Nephron progenitor cell (in vitro differentiated cells): Measurements from ENCODE around the gene HOXC13.

Experiments used
- DNase-seq: peaks from one replicate; pipeline ENCODE4 v3.0.0; 2021
- H3K27ac Mint-ChIP-seq: 2 replicates; pipeline ENCODE4 v1.8.0; 2021; ENCODE audit warnings: mild to moderate bottlenecking, moderate library complexity, mixed read lengths
- H3K27me3 Mint-ChIP-seq: 2 replicates; pipeline ENCODE4 v1.8.0; 2021; ENCODE audit warnings: mild to moderate bottlenecking, low read depth, mixed read lengths; ENCODE audit not compliant: poor library complexity
- H3K36me3 Mint-ChIP-seq: 2 replicates; pipeline ENCODE4 v1.8.0; 2021; ENCODE audit warnings: low read depth, mixed read lengths
- H3K4me1 Mint-ChIP-seq: 2 replicates; pipeline ENCODE4 v1.8.0; 2021; ENCODE audit warnings: mixed read lengths
- H3K4me3 Mint-ChIP-seq: 2 replicates; pipeline ENCODE4 v1.8.0; 2021; ENCODE audit warnings: mild to moderate bottlenecking, moderate library complexity, mixed read lengths
- H3K9me3 Mint-ChIP-seq: 2 replicates; pipeline ENCODE4 v1.8.0; 2021; ENCODE audit warnings: mild to moderate bottlenecking, moderate library complexity, mixed read lengths
- CTCF ChIP-seq: fragments of 200-600 bp; sonication (generic); IDR thresholded peaks from 2 replicates; pipeline ENCODE4 v1.5.0; 2021; ENCODE audit warnings: antibody characterized with exemption

HOXC13 gene

DNA sequence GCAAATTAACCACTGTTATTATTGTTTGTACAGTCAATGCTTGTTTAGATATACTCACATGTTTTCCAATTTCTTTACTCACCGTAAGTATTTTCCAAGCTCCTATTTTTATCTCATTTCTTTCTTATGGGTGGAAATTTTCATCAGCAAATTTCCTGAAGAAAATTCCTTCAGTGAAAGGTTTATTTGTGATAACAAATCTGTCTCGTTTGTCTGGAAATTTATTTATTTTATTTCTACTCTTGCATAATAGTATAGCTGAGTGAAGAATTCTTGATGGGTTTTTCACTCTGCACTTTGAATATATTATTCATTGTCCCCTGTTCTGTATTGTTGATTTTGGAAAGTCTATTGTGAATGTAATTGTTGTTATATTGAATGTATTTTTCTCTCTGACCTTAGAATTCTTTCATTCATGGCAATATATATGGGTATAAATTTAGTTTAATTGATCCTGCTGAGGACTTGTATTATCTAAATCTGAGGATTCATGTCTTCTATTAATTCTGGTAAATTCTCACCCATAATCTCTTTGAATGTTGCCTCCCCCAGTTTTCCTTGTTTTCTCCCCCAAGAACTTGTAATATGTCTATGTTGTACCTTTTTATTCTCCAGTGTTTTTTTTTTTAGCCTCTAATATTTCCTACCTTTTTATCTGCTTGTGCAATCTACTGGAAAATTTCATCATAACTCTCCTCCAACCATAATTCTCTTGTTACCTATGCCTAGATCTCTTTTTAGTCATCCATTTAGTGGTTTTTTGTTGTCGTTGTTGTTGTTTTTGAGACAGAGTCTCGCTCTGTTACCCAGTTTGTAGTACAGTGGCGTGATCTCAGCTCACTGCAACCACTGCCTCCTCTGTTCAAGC is 21.6 kb upstream of the HOXC13 start:
- no peak overlapping the region for H3K27ac Mint-ChIP-seq
- no peak overlapping the region for H3K4me3 Mint-ChIP-seq
- no peaks in the 10 kb centered on the region for H3K36me3 Mint-ChIP-seq
- peaks cover 99% of the 10 kb centered on the region for H3K27me3 Mint-ChIP-seq
- no peaks in the 10 kb centered on the region for H3K9me3 Mint-ChIP-seq
- no peak for DNase-seq
- no peak for TF ChIP-seq CTCF
- no peaks in the 10 kb centered on the region for H3K4me1 Mint-ChIP-seq

GRCh38 chr12:53924521-53925405 is 13.9 kb upstream of the HOXC13 start:
- no peaks in the 10 kb centered on the region for H3K36me3 Mint-ChIP-seq
- no peaks in the 10 kb centered on the region for H3K4me1 Mint-ChIP-seq
- no peak overlapping the region for H3K4me3 Mint-ChIP-seq
- peaks cover 14% of the 10 kb centered on the region for H3K9me3 Mint-ChIP-seq
- no peak overlapping the region for H3K27ac Mint-ChIP-seq
- no peak for DNase-seq
- H3K27me3 Mint-ChIP-seq, result peaks cover 99% of the 10 kb centered on the region
- no peak for TF ChIP-seq CTCF

DNA sequence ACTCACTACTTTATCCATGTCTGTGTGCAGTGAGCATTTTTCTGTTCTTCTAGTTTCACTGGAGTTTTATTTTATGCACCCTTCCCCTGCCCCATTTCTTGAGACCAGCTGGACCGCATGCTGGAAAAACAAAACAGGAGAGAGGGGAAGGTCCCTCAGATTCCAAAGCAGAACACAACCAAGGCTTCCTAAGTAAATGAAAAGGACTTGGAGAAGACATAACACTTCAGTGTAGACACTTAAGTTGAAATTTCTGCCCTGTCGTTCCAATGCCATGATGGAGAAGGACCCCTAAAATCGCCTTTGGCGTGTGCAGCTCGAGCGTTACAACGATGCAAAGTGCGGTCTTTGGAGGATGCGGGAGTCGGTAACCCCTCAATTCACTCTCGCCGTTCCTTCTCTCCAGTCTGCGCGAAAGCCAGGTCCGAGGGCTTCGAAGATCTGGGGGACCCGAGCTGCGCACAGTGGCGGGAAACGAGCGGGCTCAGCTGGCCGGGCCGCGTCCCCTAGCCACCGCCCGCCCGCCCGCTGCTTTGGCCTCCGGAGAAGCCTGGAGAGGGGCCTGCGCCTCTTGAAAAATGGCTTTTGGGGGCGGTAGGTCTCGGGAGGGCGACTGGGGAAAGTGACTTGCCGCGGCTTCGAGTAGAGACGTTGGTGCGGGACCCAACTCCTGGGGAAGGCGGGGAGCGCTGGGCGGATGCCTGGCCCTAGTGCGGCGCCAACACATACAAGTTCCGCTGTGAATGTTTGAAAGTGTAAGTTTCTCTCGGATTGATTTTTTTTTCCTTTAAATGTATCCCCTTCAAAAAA is 11.2 kb upstream of the HOXC13 start:
- Mint-ChIP-seq H3K27ac (no peak overlapping the region), H3K4me3 (no peak overlapping the region), H3K36me3 (no peaks in the 10 kb centered on the region), H3K9me3 (peaks cover 14% of the 10 kb centered on the region), H3K4me1 (no peaks in the 10 kb centered on the region), H3K27me3 (peaks cover 100% of the 10 kb centered on the region)
- no peak for TF ChIP-seq CTCF
- DNase-seq, result no peak

DNA sequence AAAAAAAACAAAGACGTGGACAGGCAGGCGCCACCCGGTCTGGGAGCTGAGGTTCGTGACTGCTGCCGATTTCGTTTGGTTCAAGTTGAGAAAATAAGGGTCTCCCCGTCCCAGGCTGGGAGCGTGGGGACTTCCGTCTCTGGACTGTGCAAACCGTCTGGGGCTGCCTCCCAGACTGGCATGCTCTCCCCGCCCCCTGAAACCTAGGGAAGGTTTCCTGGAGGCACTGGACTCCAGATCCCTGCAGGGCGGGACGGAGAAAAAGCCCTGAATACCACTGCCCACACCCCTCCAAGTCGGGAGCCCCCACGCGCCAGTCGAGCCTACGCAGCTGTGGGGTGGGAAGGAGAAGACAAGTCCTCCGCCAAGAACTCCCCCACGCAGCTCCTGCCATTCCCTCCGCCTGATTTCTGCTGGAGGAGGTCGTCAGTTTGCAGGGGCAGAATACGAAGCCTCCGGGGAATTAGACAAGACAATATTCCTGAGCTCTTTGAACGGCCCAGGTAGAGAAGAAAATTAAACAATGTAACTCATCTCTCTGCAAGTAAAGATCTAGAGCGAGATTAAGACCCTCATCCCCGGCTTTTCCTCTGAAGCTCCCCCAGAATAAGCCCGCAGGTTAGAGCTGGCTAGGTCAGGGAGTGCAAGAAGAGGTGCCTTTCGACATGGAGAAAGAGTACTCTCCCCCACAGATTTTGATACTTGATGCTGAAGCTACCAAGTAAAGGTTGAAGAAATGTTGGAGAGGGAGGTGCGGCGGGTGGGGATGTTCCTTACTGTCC is 10.4 kb upstream of the HOXC13 start:
- no peak for DNase-seq
- TF ChIP-seq CTCF, result no peak
- no peak overlapping the region for H3K27ac Mint-ChIP-seq
- H3K36me3 Mint-ChIP-seq, result no peaks in the 10 kb centered on the region
- H3K27me3 Mint-ChIP-seq, result peaks cover 100% of the 10 kb centered on the region
- peaks cover 14% of the 10 kb centered on the region for H3K9me3 Mint-ChIP-seq
- no peaks in the 10 kb centered on the region for H3K4me1 Mint-ChIP-seq
- no peak overlapping the region for H3K4me3 Mint-ChIP-seq

DNA sequence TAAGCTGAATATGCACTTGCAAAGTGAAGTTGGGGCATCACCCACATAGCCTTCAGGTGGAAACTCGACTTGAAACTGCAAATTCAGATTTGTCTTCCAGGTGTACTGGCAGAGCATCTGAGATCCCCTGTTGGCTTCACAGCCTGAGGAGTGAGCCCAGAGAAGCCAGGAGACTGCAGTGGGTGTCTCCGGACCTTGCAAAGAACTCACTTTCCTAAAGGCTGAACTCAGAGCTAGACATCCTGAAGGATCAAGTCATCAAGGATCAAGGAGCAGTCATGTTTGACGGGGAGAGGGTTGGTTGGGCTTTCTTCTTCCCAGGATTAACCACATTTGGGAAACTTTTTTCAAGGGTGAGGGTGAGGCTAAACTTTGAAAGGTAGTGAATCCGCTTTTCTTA is 9.1 kb upstream of the HOXC13 start:
- Mint-ChIP-seq H3K4me3 (no peak overlapping the region), H3K27me3 (peaks cover 100% of the 10 kb centered on the region), H3K9me3 (peaks cover 20% of the 10 kb centered on the region), H3K27ac (no peak overlapping the region), H3K36me3 (no peaks in the 10 kb centered on the region), H3K4me1 (no peaks in the 10 kb centered on the region)
- TF ChIP-seq CTCF, result no peak
- no peak for DNase-seq
